GM12801 (cell line): ENCODE measurements around the gene ASIC5.

Experiments used
- TF ChIP-seq, protein P1 (sequence below): IDR thresholded peaks from one replicate; pipeline ENCODE4 v1.5.1; 2011; ENCODE audit warnings: control low read depth; ENCODE audit not compliant: insufficient read length; ENCODE audit errors: extremely low read depth

Gene ASIC5, protein sequence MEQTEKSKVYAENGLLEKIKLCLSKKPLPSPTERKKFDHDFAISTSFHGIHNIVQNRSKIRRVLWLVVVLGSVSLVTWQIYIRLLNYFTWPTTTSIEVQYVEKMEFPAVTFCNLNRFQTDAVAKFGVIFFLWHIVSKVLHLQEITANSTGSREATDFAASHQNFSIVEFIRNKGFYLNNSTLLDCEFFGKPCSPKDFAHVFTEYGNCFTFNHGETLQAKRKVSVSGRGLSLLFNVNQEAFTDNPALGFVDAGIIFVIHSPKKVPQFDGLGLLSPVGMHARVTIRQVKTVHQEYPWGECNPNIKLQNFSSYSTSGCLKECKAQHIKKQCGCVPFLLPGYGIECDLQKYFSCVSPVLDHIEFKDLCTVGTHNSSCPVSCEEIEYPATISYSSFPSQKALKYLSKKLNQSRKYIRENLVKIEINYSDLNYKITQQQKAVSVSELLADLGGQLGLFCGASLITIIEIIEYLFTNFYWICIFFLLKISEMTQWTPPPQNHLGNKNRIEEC

DNA sequence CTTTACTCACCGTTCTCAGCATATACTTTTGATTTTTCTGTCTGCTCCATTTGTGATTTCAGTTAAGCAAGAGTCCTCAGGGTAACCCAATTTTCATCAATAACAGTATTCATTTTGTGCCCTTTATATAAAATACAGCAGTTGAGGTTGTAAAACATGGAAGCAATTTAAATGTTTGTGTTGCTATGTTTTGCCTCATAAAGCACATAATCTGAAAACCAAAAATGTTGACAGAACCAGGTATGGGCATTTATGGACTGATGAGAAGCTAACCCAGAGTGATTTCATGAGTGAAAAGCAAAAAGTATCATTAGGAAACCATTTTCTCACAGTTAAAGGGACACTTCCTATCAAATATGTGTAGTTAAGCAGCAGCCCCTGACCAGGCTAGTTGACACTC, at the start of gene ASIC5:
TSS of gene ASIC5 (minus strand) at position 101 of the 400 bp plus-strand sequence. CDS start at position 50, 51 bp downstream.
- TF ChIP-seq, protein P1, sequence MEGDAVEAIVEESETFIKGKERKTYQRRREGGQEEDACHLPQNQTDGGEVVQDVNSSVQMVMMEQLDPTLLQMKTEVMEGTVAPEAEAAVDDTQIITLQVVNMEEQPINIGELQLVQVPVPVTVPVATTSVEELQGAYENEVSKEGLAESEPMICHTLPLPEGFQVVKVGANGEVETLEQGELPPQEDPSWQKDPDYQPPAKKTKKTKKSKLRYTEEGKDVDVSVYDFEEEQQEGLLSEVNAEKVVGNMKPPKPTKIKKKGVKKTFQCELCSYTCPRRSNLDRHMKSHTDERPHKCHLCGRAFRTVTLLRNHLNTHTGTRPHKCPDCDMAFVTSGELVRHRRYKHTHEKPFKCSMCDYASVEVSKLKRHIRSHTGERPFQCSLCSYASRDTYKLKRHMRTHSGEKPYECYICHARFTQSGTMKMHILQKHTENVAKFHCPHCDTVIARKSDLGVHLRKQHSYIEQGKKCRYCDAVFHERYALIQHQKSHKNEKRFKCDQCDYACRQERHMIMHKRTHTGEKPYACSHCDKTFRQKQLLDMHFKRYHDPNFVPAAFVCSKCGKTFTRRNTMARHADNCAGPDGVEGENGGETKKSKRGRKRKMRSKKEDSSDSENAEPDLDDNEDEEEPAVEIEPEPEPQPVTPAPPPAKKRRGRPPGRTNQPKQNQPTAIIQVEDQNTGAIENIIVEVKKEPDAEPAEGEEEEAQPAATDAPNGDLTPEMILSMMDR: no peak

DNA sequence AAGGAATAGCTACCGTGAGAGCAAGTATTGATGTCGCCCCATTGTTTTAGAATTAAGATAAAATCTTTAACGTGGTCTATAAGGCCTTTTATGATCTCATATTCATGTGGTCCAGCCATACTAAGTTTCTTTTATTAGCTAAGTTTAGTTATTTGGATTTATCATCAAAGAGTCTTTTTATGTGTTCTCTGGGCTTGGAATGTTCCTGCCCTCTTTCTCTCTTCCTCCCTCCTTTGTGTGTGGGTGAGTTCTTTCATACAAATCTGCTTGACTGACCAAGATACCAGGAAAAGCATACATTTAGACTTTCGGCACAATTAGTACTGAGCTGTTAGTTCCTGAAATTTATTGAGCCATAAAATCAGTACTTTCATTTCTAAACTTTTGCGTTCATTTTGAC, 48.7 kb upstream of the ASIC5 start:
- TF ChIP-seq, protein P1: no peak

DNA sequence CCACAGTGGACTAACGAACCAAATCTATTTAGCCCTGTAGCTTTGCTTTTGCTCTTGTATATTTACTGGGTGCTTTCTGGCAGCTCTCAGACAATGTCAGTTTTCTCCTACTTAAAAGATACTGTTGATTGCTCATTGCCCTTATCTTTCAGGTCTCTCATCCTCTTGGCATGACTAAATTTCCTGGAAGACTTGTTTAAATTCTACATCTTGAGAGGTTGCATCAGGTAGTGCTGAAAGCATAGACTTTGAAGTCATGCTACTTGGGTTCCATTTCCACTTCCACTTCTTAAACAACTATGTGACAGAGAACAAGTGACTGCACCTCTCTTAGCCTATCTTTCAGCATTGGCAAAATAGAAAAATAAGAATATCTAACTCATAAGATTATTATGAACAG, 45.8 kb upstream of the ASIC5 start:
- TF ChIP-seq, protein P1: no peak

DNA sequence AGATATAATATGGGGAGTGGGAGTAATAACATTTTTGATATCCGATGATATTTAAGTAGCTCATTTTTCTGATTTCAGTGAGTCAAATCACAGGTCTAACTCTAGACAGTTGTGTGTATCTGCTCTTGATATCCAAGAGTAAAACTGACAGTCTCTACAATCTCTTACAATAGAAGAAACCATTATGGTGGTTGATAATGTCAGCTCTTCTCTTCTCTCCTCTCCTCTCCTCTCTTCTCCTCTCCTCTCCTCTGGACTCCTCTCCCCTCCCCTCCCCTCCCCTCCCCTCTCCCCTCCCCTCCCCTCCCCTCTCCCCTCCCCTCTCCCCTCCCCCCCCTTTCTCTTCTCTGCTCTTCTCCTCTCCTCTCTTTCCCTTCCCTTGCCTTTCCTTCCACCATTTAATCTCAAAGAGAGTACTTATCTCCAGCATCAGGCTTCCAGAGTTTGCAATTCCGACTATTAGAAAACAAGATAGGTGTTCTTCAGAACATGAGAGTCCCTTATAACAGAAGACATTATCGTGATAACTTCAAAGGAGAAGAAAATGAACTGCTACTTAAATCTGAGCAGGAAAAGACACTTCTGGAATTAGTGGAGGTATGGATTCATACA, 43.6 kb upstream of the ASIC5 start:
- TF ChIP-seq, protein P1: no peak

DNA sequence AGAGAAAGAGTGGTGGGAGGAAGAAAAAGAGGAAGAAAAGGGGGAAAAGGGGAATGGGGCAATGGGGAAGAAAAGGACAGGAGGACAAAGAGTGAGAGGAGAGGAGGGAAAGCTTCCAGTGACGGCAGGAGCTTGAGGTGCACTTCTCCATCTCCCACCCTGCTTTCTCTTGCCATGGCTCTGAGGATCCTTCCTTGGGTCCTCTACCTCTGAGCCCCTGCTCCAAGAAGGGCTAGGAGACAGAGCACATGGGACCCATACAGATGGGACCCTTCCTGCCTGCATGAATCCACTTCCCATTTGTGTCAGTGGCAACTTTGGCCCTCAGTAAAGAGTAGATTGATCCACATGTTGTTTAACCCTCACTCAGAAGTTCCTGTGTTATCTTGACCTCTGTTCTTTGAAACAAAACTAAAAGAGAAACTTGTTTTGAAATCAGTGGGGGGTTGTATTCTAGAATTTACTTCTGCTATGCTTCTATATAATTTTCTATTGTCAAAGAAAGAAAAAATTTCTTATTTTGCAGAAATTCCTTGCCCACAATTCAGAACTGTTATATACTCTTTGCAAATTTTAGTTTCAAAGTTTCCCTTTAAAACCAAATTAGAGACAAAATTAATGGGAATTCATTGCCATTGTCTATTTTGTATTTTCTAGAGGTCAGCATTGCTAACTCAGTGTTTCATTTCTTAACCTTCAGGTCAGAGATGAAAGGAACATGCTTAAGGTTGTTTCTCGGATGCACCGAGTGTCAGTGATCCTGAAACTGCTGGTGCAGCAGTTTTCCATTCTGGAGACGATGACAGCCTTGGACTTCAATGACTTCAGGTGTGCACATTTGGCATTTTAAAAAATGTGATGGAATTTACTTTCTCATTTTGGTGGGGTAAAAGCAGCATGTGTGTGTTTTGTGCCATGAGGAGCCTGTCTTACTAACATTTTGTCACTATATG, 42.4 kb upstream of the ASIC5 start:
- TF ChIP-seq, protein P1: no peak

DNA sequence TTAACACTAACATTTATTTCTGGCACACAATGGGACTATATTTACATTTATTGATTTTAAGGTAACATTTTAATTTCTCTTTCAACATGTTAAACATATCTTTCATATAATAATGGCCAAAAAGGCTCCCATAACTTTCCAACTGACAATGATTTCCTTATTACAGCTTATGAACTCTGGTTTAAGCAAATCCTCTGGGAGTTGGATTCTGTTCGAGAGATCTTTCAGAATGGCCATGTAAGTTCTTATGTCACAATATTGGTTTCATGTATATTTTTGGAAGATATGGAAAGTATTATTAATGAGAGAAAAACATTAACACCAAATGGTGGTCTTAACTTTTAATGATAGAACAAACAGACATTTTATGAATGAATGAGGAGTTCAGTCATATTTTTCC, 41.5 kb upstream of the ASIC5 start:
- TF ChIP-seq, protein P1: no peak
